Progenitor cell of endocrine pancreas (in vitro differentiated cells): Measurements from ENCODE around the gene BRIP1. TPM values are rescaled to one million over a fixed set of nuclear protein-coding genes. Genes with fewer than 3 reads are reported as not detected.

ENCODE experiments used
- DNase-seq: peaks from one replicate; pipeline ENCODE4 v3.0.0; 2021; ENCODE audit warnings: low spot score; ENCODE audit not compliant: unreplicated experiment
- H3K27ac Mint-ChIP-seq: 2 replicates; pipeline ENCODE4 v1.8.0; 2021; ENCODE audit warnings: mild to moderate bottlenecking, moderate library complexity, mixed read lengths
- H3K27me3 Mint-ChIP-seq: 2 replicates; pipeline ENCODE4 v1.8.0; 2021; ENCODE audit warnings: mixed read lengths
- H3K36me3 Mint-ChIP-seq: 2 replicates; pipeline ENCODE4 v1.8.0; 2022; ENCODE audit warnings: mixed read lengths; ENCODE audit not compliant: insufficient read depth
- H3K4me1 Mint-ChIP-seq: 2 replicates; pipeline ENCODE4 v1.8.0; 2021; ENCODE audit warnings: low read depth, mixed read lengths
- H3K4me3 Mint-ChIP-seq: 2 replicates; pipeline ENCODE4 v1.8.0; 2021; ENCODE audit warnings: low read depth, mild to moderate bottlenecking, moderate library complexity, mixed read lengths
- H3K9me3 Mint-ChIP-seq: 2 replicates; pipeline ENCODE4 v1.8.0; 2021; ENCODE audit warnings: low read depth, mixed read lengths
- total RNA-seq: library from RNA; stranded (reverse); gene quantifications from 2 replicates; pipeline ENCODE4 v1.2.1, GENCODE V29; 2021
- TF ChIP-seq, protein P1 (sequence below): fragments of 200-600 bp; sonication (generic); IDR thresholded peaks from one replicate; pipeline ENCODE4 v1.5.0; 2021; ENCODE audit warnings: antibody characterized with exemption, mild to moderate bottlenecking; ENCODE audit not compliant: unreplicated experiment

BRIP1 gene
- total RNA-seq, 1 donor from 2014 or later: 13.5 TPM

- Mint-ChIP-seq H3K36me3 (no peaks in the 10 kb centered on the region), H3K4me1 (peaks cover 2% of the 10 kb centered on the region), H3K27me3 (no peaks in the 10 kb centered on the region), H3K27ac (no peak overlapping the region), H3K9me3 (peaks cover 10% of the 10 kb centered on the region), H3K4me3 (no peak overlapping the region)
- DNase-seq: no peak
- TF ChIP-seq, protein P1, sequence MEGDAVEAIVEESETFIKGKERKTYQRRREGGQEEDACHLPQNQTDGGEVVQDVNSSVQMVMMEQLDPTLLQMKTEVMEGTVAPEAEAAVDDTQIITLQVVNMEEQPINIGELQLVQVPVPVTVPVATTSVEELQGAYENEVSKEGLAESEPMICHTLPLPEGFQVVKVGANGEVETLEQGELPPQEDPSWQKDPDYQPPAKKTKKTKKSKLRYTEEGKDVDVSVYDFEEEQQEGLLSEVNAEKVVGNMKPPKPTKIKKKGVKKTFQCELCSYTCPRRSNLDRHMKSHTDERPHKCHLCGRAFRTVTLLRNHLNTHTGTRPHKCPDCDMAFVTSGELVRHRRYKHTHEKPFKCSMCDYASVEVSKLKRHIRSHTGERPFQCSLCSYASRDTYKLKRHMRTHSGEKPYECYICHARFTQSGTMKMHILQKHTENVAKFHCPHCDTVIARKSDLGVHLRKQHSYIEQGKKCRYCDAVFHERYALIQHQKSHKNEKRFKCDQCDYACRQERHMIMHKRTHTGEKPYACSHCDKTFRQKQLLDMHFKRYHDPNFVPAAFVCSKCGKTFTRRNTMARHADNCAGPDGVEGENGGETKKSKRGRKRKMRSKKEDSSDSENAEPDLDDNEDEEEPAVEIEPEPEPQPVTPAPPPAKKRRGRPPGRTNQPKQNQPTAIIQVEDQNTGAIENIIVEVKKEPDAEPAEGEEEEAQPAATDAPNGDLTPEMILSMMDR: no peak
Measured at GRCh38 chr17:61657338-61657737, 206.0 kb downstream of the BRIP1 start.

GRCh38 chr17:61656721-61657217 is 206.6 kb downstream of the BRIP1 start:
- Mint-ChIP-seq H3K9me3 (peaks cover 13% of the 10 kb centered on the region), H3K27ac (no peak overlapping the region), H3K27me3 (no peaks in the 10 kb centered on the region), H3K4me3 (no peak overlapping the region), H3K36me3 (no peaks in the 10 kb centered on the region), H3K4me1 (peaks cover 2% of the 10 kb centered on the region)
- TF ChIP-seq, protein P1: no peak
- DNase-seq: no peak

GRCh38 chr17:61650749-61651148 is 212.6 kb downstream of the BRIP1 start:
- H3K4me1 Mint-ChIP-seq: no peaks in the 10 kb centered on the region
- TF ChIP-seq, protein P1: no peak
- no peak for DNase-seq
- no peak overlapping the region for H3K27ac Mint-ChIP-seq
- H3K9me3 Mint-ChIP-seq: peaks cover 22% of the 10 kb centered on the region
- no peaks in the 10 kb centered on the region for H3K27me3 Mint-ChIP-seq
- no peak overlapping the region for H3K4me3 Mint-ChIP-seq
- H3K36me3 Mint-ChIP-seq: no peaks in the 10 kb centered on the region

DNA sequence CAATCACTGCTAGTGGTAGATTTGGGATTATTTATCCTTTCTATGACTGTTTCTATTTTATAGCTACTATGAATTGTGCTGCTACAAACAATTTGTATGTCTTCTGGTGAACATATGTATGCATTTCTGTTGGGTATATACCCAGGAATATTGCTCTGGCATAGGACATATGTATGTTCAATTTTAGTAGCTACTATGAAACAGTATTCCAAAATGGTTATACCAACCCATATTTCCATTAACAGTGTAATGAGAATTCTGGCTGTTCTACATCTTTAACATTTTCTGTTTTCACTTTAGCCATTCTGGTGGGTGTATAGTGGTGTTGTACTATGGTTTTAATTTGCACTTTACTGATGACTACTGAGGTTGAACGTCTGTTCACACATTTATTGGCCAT is 214.7 kb downstream of the BRIP1 start:
- TF ChIP-seq, protein P1: no peak
- DNase-seq: no peak
- H3K9me3 Mint-ChIP-seq: peaks cover 22% of the 10 kb centered on the region
- no peaks in the 10 kb centered on the region for H3K36me3 Mint-ChIP-seq
- no peak overlapping the region for H3K27ac Mint-ChIP-seq
- peaks cover 3% of the 10 kb centered on the region for H3K27me3 Mint-ChIP-seq
- no peaks in the 10 kb centered on the region for H3K4me1 Mint-ChIP-seq
- H3K4me3 Mint-ChIP-seq: no peak overlapping the region

DNA sequence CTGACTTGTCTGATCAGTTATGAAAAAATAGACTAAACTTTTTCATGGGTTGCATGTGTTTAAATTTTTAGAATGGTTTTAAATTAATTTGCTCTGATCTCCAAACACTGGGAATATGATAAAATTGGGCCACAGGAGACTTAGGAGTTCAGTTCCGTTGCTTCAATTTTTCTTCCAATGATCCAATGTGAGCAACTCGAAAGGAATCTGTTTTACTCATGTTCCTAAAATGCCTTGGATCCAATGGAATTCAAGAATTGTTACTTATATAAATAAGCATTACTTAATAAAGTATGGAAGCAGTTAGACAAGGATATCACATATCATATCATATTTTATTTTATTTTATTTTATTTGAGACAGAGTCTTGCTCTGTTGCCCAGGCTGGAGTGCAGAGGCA is 216.3 kb downstream of the BRIP1 start:
- TF ChIP-seq, protein P1: no peak

More for the DNA sequence above, 216.3 kb downstream of the BRIP1 start:
- Mint-ChIP-seq H3K9me3 (peaks cover 12% of the 10 kb centered on the region), H3K27ac (no peak overlapping the region), H3K27me3 (peaks cover 3% of the 10 kb centered on the region), H3K4me1 (no peaks in the 10 kb centered on the region), H3K36me3 (no peaks in the 10 kb centered on the region), H3K4me3 (no peak overlapping the region)
- DNase-seq: no peak
